GM18907 (cell line): ENCODE results near the gene HOXC6.
"Not testable (repeated sequence)": the region's sequence is repeated elsewhere in the genome, so short reads cannot be mapped to it uniquely, and the experiment has no call there.

Source experiments
- ATAC-seq: cut with Tn5 transposase; IDR thresholded peaks from one replicate; pipeline ENCODE4 v1.9.1; 2021; ENCODE audit warnings: mild to moderate bottlenecking, moderate library complexity; ENCODE audit not compliant: unreplicated experiment

The HOXC6 gene

DNA sequence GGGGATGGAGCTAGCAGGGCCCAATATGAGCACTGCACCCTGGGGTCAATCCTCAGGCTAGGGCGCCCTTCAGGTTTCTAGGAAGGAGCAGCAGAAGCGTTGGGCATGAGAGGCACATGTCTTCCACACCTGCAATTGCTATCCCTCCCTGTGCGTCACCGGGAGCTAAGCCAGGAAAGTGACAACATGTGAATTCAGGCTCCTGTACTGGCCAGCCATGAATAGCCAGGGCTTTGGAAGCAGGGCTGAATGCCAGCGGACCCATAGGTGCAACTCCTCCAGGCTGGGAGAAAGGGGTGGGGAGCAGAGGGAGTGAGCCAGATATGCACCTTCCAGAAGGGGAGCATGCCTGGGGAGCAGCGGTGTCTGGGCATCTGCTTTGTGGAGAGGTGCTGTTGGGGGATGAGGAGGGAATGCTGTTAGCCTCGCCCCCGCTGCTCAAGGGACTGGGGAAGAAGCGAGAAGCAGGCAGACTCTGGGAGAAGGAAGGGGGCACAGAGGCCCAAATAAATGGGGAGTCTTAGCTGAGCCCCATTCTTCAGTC lies 10.7 kb downstream of the HOXC6 start:
- ATAC-seq = no peak

DNA sequence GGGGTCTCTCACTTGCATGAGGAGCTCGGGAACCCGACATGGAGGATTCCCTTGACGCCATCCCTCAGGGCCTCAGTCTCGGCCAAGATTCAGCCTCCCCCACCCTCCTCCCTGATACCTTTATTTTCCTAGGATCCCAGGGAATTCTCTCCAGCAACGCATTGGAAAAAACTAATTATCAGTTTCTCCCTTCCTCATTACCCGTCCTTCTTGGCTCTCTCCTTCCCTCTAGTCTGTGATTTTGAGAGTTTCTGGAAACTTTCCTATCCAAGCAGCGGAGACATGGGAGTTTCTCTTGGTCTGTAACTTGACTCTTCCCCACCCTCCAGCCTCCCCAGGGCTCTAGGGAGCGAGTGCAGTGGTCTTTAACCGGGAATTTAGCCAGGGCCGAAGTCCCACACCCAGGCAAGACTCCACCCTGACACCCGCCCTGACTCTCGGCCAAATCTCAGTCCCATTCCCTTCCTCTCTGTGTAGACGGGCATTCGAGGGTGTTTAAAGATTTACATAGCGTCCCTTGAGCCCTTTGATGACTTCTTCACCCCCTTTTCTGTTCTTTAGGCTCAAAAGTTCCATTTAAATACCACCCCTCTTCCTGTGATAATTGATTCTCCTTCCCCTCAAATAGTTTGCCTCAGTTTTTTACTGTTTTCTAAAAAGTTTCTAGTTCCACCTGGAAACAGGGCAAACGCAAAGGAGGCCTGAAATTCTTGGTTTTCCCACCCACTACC lies 11.3 kb downstream of the HOXC6 start:
- no peak for ATAC-seq

DNA sequence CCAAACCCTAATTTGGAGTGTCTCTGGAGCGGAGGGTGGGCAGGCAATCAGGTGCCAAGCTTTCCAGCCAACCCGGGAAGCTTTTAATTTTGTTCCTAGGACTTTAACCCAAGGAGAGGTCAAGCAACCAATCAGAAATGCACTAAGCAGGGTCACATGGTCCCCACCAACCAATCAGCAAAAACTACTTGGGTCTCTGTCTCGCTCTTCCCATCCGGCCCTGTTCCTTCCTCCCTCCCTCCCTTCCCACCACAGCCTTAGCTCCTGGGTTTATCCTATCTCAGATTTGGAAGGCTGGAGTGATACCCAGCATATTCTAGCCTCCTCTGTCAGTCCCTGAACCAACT lies 11.9 kb downstream of the HOXC6 start:
- no peak for ATAC-seq

DNA sequence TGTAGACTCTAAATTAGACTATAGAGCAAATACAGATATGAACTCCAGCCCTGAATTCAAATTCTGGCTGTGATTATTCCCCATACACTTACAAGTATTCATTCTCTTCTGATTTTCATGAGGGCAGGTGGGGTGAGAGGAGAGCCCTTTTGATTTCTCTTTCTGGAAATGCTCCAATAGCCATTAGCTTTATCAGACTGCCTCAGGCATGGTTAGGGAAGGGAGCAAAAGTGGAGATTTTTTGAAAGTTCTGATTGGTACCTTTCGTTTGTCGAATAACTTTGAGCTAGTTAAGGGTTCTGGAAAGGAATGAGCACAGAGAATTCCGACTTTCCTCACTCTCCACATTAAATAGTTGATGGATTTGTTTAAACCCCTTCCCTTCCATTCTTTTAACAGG lies 12.4 kb downstream of the HOXC6 start:
- no peak for ATAC-seq

DNA sequence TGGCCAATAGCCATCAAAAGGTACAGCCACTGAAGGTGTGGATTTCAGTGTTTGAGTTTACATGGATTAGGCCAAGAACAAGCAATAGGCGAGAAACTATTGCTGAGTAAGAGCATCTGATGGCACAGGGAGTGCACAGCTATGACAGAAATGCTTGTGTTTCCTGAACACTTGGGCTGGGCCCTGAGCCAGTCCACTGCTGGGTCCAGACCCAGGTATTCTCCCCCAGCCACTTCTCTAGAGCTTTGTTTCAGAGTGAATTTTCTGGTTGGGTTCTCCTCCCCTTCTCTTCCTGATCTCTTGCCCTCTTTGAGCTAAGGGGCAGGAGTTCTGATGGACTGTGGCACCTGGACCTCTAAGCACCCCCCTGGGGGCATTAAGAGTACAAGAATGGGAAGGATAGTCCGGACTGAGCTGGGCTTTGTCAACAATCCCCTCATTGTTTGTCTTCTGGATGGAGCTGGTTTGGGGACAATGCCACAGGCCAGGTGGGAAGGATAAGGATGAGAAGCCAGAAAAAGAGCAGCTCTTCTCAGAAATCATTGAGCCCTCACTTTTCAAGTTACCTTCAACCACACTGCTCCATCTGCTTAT lies 13.0 kb downstream of the HOXC6 start:
- ATAC-seq = no peak

DNA sequence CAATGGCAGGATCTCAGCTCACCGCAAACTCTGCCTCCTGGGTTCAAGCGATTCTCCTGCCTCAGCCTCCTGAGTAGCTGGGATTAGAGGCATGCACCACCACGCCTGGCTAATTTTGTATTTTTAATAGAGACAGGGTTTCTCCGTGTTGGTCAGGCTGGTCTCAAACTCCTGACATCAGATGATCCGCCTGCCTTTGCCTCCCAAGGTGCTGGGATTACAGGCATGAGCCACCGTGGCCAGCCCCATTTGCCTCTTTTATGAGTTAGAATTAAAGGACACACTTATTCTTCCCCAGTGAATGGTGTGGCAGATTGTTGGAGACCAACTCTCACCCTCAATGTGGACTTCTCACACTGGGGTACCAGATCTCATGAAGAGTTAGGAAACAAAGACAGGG lies 13.8 kb downstream of the HOXC6 start:
- ATAC-seq = not testable (repeated sequence)

DNA sequence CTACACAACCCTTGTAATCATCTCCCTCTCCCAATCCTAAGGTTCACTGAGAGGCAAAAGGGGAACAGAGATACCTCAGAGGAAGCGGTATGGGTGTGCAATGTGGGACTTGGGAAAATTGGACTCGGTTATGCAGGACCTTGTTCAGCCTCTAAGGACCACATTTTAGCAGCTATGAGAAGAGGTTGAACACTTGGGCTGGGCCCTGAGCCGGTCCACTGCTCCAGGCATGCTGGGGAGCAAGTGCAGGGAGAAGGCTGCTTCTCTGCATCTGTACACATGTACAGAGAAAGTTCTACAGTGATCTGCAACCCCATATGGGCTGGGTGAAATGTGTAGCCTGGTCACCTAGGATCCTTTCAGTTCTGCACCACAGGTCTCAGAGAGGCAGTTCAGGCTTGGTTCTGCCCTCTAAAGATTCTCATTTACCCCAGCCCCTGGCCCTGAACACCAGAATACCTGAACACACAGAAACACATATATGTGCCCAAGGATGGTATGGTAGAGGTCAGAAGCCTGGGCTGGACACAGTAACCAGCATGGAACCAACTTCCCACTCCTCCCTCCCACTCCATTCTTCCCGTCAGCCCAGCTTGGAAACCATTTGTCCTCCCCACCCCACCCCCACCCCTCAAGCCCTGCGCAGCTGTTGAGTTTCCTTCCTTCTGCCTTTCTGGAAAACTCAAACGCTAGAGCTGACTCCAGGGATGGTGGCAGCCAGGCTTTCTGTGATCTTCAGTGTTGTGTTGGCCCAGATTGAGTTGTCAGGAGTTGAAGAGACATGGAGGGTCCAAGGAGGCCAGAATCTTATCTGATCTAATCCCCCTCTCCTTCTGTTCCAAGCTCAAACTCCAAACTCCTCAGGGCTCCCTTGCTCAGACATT lies 15.0 kb downstream of the HOXC6 start:
- no peak for ATAC-seq

DNA sequence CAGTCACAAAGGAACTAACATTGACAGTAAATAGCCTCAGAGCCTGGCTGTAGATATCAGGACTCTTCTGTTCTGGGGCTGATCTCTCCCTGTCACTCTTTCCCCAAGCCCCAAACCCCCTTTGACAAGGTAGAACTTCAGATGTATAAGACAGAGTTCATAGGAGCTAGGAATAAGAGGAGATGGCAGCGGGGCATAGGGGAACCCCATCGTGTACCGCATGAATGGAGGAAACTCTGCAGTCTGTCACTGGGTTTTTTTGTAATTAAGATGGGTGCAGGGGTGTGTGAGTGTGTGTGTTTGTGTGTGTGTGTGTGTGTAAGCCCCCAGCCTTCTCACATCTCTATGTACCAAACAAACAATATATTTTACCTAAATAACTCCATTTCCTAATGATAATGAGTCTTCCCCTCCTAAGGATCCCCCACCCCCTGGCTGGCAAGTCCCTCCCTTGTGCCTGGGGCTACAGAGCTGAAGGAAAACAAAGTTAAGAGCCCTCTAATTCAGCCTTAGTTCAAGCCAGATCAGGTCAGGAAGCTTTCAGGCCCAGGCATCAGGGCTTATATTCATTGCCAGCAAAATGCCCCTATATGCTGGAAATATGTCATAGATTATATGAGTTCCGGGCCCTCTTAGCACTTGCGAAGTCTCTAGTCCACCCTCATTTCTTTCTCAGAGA lies 16.3 kb downstream of the HOXC6 start:
- no peak for ATAC-seq

DNA sequence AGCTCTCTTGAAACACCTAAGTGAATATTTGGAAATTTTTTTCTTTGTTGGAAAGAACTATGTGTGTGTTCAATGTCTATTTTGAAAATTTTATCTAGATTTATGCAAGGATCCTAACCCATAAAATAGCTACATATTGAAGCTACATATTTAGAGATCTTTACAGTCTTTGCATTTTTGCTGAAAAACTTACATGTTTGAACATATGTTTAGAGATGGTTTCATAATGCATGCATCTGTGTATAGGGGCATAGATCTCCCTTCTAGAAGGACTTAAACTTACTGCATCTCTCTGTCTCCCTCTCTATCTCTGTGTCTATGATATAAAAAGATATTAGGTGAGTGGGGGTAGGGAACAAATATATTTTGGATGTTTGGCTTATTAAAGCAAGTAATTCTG lies 17.2 kb downstream of the HOXC6 start:
- ATAC-seq = no peak

DNA sequence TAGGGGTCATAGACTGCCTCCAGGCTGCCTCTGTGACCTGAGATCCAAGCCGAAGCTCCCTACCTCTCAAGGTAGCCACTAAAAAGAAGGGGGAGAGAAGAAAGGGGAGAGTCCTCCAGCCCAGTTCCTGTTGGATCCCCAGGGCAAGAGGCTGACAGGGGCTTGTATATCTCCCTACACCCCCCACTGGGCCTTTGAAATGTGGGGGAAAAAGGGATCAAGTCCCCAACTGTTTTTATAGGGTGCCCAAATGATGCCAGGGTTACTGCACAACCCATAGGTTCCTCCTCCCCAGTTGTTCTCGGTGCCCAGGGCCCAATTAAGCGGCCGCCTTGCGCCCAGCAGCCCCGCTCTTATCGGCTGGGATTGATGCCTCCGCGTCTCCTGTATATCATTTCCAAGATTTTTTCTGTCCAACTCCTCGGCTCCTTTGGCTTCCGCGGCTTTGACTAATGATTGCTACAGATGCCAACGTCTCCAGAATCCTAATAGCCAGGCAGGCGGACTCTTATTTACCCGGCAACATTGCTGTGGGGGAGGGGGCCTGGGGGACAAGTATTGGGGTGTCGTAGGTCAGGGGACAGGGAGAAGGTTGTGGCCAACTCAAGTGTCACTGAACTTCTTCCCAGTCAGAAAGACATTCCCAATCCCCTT lies 17.8 kb downstream of the HOXC6 start:
- ATAC-seq = no peak

DNA sequence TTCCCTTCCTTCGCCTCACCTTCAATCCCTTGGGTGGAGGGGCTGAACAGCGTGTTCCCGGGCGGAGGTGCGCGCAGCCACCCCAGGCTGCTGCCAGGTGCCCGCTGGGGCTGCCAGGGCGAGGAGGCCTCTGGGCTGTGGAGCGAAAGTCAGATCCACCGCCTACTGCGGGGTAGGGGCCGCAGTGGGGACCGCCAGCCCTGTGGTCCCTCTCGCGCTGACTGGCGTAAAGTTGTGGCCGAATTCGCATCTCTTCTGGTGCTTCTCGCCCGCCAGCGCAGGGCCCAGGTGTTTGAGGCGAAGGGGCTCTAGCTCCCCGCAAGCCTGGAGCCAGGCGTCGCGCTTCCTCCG lies 18.5 kb downstream of the HOXC6 start:
- ATAC-seq = no peak

DNA sequence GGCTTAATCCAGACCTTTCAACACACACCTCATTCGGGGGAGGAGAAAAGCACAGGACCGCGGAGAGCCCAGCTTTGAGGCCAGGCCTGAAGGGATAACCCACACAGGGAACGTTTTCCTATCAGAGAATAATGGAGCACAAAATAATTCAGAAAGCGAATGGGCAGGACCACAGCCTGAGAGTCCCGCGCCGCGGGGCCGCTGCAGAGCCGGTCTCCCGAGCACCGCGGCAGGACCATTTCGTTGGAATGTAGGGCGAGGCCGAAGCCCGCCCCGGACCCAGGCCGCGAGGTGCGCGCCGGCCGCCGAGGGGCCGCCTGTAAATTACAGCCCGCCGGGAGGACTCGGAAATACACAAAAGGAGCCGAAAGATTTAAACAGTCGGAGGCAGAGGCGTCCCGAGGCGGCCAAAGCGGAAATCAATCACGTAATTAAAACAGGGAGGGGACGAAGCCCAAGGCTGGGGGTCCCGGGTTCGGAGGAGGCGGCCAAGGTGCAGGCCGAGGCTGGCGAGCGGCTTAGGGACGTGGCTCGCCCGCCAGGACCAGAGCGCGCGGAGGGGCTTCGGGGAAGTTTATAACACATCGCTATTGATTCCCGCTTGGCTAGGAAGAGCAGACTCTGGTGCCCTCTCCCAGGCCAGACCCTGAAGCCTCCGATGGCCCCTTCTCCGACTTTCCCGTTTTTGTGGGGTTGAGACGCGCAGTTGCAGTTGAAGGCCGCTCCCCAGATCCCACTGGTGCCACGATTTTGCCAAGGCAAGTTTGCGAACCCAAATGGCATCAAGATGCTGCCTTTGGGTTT lies 19.1 kb downstream of the HOXC6 start:
- no peak for ATAC-seq

DNA sequence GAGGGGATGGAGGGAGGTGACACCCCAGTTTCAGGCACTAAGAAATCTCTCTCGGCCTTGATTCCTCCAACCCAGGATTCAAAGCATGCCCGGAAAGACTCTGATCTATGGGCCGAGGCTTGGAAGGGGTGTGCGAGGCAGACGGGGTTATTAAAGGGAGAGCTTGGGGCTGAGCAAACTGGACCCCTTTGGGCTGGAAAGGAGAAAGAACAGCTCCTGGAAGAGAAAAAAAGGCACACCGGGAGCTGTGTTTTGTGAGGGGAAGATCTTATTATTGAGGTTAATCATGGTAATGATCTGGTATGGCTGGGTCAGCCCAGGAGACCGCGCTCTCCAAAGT lies 19.7 kb downstream of the HOXC6 start:
- no peak for ATAC-seq

DNA sequence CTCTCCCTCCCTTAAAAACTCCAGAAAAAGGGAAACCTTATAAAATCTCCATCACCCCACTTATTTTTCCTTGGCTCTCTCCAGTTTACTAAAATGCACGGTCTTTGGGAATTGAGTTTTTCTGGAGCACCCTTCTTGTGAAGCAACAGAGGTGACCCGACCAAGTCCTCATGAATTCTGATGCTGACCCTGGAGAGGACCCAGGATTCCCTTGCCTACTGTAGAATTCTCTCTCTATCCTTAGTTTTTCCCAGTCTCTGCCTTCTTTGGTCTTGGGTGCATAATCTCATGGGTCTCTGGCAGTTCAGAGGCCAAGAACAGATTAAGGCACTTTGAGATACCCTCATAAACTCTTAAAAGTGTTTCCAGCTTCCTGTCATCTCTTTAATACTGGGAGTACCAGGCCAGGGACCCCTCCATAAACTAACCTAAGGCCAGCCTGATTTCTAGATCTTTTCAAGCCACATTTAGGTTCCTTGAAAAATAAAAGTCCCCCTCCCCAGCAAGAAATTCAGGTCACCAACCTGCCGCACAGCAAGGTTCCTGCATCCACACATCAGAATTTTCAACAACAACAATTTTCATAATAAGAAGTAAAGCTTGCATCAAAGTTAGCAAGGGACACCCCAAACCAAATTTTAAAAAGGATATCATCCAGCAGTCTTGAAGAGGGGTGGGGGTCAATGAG lies 20.3 kb downstream of the HOXC6 start:
- ATAC-seq = no peak

DNA sequence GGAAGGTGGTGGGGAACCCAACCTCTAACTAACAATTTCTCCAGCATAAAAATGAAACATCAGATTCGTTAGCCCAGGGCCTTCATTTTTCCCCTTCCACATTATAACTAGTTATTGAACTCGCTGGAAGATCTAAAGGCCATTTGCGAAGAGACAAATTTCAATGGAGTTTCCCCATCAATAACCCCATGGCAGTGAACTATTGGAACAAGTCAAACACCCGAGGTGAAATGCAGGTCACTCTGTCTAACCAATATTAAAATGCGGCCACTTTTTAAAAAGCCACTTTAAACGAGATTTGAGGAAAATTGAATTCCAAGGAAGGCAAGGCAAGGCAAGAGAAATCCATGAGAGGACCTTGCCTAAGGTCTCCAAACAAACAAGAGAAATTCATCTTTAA lies 20.9 kb downstream of the HOXC6 start:
- ATAC-seq = no peak

DNA sequence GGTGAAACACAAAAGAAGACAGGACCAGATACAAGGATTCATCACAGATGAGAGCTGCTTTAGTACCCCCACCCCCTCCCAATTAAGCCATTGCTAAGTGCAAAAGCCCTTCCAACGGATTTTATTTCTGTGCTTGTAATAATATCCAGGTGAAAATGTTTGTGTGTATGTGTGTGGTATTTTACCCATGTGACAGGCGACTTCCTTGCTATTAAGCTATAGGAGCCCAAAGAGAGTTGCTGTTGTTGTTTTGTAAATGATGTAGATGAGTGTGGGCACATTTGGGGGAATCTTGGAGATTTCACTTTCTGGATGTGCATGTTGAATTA lies 22.2 kb downstream of the HOXC6 start:
- ATAC-seq = no peak

DNA sequence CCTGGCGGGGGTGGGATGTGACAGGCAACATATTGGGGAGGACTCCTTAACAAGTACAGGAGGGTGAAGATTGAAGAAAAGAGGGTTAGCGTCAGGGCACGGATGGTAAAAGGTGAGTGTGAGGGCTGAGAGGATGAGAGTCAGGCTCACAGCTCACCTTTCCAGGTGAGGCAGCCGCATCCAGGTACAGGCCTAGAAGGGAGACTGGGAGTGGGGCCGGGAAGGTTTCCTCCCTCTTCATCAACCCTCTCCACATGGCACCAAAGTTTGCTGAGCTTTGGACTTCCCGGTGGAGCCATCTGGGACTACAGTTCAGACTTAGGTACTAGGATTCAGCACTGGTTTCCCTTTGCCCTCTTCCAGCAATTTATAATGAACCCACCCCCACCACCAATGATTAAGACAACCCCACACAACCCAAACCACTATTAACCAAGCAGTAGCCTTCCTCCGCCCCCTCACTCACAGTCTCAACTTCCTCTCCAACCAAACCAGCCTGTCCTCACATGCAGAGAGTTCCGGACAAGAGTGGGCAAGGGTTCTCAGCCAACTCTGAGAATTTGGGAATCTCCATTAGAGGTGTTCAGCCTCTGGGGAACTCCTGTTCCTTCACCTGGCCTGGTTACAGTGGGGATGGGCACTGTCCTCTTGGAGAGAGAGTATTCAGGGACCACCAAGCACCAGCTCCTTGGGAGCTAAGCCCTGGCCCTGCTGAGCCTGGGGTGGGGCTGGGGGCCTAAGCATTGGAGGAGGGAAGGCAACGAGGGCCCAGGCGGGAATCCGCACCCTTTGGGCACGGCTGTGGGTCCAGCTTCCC lies 23.0 kb downstream of the HOXC6 start:
- no peak for ATAC-seq

DNA sequence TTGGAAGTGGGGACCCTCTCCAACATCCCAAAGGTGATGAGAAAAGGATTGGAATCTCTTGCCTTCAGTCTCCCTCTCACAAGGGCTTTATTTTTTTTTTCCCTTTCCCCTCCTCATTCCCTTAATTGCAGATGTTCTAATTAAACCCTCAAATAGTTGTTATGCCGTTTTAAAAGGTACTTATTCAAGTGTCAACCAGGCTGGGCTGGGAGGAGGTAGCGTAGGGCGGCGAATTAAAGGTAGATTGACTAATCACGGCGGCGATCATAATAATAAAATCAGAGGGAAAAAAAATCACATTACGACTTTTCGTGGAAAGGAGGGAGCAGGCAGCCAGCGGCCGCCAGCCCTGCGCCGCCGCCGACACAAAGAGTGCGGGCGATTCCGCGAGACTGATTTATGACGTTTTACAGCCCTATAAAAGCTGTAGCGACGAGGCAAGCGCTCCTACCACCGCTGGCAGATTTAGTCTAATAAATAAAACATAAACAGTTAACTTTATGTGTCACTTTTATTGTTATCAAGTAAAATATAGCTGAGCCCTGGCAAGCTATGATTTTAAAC lies 23.7 kb downstream of the HOXC6 start:
- ATAC-seq = no peak
